ENCODE measurements around the gene LCTL.
A peak's percentile ranks its signal among the peaks of the same experiment; 100 is the strongest.
"Not testable (repeated sequence)": the region's sequence is repeated elsewhere in the genome, so short reads cannot be mapped to it uniquely, and the experiment has no call there.

LCTL gene

DNA sequence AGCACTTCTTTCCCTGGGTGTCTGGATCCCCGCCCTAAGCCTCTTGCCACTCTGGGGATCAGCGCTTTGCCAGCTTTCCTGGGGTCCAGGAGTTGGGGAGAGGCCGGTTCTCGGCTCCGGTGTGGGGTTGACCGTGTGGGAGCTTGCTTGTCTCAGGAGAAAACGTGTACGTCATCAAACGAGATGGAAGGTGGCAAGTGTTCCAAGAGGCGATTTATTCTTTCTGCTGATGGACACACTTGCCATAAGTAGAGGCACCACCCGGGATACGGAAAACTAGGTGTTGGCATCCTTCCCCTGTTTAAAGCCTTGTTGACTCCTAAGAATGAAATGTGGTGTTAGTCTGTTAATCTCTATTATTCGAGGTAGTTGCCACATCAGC is 60.4 kb downstream of the LCTL start:
- Mint-ChIP-seq H3K36me3 (ENCODE audit: low read depth) (peaks cover 63% of the 10 kb centered on the region), H3K4me1 (ENCODE audit: low read depth) (peaks cover 55% of the 10 kb centered on the region), H3K9me3 (no peaks in the 10 kb centered on the region), H3K27me3 (no peaks in the 10 kb centered on the region), H3K27ac (peak overlapping the region; percentile 99), H3K4me3 (peak overlapping the region; percentile 93)

DNA sequence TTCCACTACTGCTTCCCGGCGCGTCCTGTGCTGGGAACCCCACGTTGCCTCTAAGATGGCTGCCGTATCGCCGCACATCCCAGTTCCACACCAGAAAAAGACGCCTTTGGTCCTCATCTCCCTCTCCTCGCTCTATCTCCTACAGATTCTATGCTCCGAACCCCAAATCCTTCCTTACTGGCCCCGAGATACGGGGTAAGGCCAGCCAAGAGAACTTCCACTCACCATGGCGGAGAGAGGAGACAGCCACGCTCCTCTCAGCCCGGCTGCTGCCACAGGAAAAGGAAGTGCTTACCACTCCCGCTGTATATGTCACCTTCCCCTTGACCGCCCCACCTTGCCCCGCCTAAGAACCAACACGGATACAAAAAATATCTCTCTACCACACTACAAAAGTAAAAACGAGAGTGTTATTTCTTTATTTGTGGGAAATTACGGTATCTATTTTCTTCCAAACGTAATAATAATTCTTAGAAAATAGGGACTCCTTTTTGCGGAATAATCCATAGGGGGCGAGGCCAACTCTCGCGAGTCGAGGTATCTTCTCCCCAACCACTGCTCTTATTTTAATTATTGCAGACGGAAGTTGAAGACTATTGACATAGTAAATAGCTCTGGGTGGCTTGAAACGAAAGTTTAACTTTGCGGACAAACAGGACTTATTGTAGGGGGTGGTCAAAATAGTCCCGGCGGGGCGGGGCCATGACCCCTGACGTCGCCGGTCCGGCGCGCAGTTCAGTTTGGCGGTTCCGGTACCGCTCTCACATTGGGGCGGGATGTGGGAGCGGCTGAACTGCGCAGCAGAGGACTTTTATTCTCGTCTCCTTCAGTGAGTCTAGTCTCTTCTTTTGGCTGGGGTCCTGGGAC is 61.0 kb downstream of the LCTL start, which contains the start of the genes RPL4 and ZWILCH:
Gene RPL4, minus strand, starts transcription at position 293 of the 867 bp plus-strand sequence. Its CDS starts 65 bp downstream, at position 228.
Gene ZWILCH, plus strand, starts transcription at position 764 of the 867 bp plus-strand sequence. Its CDS starts 13 bp downstream, at position 777.
- Mint-ChIP-seq H3K4me1 (ENCODE audit: low read depth) (peaks cover 61% of the 10 kb centered on the region), H3K27ac (peak within 1 kb of the TSS; percentile 99), H3K27me3 (no peaks in the 10 kb centered on the region), H3K9me3 (no peaks in the 10 kb centered on the region), H3K4me3 (peak within 1 kb of the TSS; percentile 93), H3K36me3 (ENCODE audit: low read depth) (peaks cover 68% of the 10 kb centered on the region)

- peak overlapping the region; percentile 93 for H3K4me3 Mint-ChIP-seq
- peaks cover 71% of the 10 kb centered on the region for H3K36me3 Mint-ChIP-seq (ENCODE audit: low read depth)
- no peaks in the 10 kb centered on the region for H3K27me3 Mint-ChIP-seq
- peak overlapping the region; percentile 99 for H3K27ac Mint-ChIP-seq
- peaks cover 68% of the 10 kb centered on the region for H3K4me1 Mint-ChIP-seq (ENCODE audit: low read depth)
- H3K9me3 Mint-ChIP-seq: no peaks in the 10 kb centered on the region
These were observed 61.8 kb downstream of the LCTL start for GRCh38 chr15:66503780-66504562.

GRCh38 chr15:66503041-66503648 is 62.7 kb downstream of the LCTL start:
- Mint-ChIP-seq H3K4me3 (peak overlapping the region; percentile 93), H3K27ac (peak overlapping the region; percentile 99), H3K4me1 (ENCODE audit: low read depth) (peaks cover 71% of the 10 kb centered on the region), H3K36me3 (ENCODE audit: low read depth) (peaks cover 73% of the 10 kb centered on the region)
- H3K27me3 Mint-ChIP-seq, H3K9me3 Mint-ChIP-seq: not testable (repeated sequence)

- H3K4me1 Mint-ChIP-seq (ENCODE audit: low read depth): peaks cover 69% of the 10 kb centered on the region
- H3K4me3 Mint-ChIP-seq: peak overlapping the region; percentile 93
- H3K36me3 Mint-ChIP-seq (ENCODE audit: low read depth): peaks cover 76% of the 10 kb centered on the region
- no peaks in the 10 kb centered on the region for H3K27me3 Mint-ChIP-seq
- peak overlapping the region; percentile 99 for H3K27ac Mint-ChIP-seq
- no peaks in the 10 kb centered on the region for H3K9me3 Mint-ChIP-seq
These were observed 63.3 kb downstream of the LCTL start for GRCh38 chr15:66502491-66502890.

DNA sequence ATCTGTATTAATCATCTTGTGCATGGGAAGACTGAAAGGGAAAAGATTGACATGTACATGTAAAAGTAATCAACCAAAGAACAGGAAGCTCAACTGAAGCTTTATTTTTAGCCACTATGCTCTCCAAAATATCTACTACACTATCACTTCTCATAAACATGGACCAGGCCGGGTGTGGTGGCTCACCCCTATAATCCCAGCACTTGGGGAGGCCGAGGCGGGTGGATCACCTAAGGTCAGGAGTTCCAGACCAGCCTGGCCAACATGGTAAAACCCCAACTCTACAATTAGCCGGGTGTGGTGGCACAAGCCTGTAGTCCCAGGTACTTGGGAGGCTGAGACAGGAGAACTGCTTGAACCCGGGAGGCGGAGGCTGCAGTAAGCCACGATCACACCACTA is 65.5 kb downstream of the LCTL start:
- H3K36me3 Mint-ChIP-seq (ENCODE audit: low read depth): peaks cover 86% of the 10 kb centered on the region
- H3K27me3 Mint-ChIP-seq, H3K9me3 Mint-ChIP-seq: not testable (repeated sequence)
- H3K4me1 Mint-ChIP-seq (ENCODE audit: low read depth): peaks cover 63% of the 10 kb centered on the region
- peak overlapping the region; percentile 99 for H3K27ac Mint-ChIP-seq
- H3K4me3 Mint-ChIP-seq: peak overlapping the region; percentile 93

DNA sequence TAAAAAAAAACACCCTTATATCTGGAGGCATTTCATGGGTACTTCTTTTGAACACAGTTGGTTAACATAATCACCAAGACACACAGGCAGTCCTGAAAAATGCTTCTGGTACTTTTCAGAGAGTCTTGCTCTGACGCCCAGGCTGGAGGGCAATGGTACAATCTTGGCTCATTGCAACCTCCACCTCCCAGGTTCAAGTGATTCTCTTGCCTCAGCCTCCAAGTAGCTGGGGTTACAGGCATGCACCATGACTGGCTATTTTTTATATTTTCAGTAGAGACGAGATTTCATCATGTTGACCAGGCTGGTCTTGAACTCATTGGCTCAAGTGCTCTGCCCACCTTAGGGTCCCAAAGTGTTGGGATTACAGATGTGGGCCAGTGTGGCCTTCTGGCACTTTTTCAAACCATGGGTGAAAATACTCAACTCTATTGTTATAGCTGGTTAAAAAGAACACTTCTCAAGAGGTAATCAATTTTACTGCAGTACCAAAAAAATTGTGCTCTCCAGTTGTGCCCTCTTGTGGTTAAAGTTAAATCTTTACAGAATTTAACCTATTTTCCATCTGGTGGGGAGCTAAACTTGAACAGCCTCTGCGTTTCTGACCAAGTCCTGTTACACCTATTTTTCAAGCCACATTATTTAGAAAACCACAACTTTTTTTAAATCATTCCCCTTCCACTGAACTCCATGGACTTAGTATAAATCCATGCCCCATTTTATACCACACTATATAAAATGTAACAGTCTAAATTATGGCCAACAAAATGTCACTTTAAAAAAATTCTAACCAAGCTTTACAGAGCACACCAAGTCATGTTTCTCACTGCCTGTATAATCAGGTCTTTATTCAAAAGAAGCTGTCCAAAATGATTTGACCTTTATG is 67.1 kb downstream of the LCTL start:
- H3K36me3 Mint-ChIP-seq (ENCODE audit: low read depth): peaks cover 89% of the 10 kb centered on the region
- peak overlapping the region; percentile 99 for H3K27ac Mint-ChIP-seq
- no peaks in the 10 kb centered on the region for H3K27me3 Mint-ChIP-seq
- H3K4me1 Mint-ChIP-seq (ENCODE audit: low read depth): peaks cover 68% of the 10 kb centered on the region
- no peaks in the 10 kb centered on the region for H3K9me3 Mint-ChIP-seq
- H3K4me3 Mint-ChIP-seq: peak overlapping the region; percentile 97
